NB4 (cell line): ENCODE results near the gene DNHD1.
A peak's percentile ranks its signal among the peaks of the same experiment; 100 is the strongest.

Source experiments
- DNase-seq: peaks from one replicate; pipeline ENCODE4 v3.0.0; 2010; ENCODE audit warnings: low read depth
- H3K4me3 ChIP-seq: one replicate; pipeline ENCODE4 v1.5.1; 2011; ENCODE audit warnings: mild to moderate bottlenecking, low read depth, low read length, moderate library complexity
- CTCF ChIP-seq: IDR thresholded peaks from one replicate; pipeline ENCODE4 v1.5.1; 2012; ENCODE audit warnings: low read depth, low read length
- MAX ChIP-seq: IDR thresholded peaks from 2 replicates; pipeline ENCODE4 v1.6.1; 2011; ENCODE audit warnings: low read depth, low read length
- MYC ChIP-seq: IDR thresholded peaks from 2 replicates; pipeline ENCODE4 v1.6.1; 2011; ENCODE audit warnings: low read depth, low read length
- POLR2A ChIP-seq: IDR thresholded peaks from 2 replicates; pipeline ENCODE4 v1.6.1; 2011; ENCODE audit warnings: mild to moderate bottlenecking; ENCODE audit not compliant: insufficient read length; ENCODE audit errors: extremely low read depth

The DNHD1 gene

GRCh38 chr11:6476571-6476970 is 20.5 kb upstream of the DNHD1 start:
- H3K4me3 ChIP-seq = no peak overlapping the region
- TF ChIP-seq POLR2A = no peak
- TF ChIP-seq CTCF = no peak
- TF ChIP-seq MYC = no peak
- TF ChIP-seq MAX = no peak
- no peak for DNase-seq

DNA sequence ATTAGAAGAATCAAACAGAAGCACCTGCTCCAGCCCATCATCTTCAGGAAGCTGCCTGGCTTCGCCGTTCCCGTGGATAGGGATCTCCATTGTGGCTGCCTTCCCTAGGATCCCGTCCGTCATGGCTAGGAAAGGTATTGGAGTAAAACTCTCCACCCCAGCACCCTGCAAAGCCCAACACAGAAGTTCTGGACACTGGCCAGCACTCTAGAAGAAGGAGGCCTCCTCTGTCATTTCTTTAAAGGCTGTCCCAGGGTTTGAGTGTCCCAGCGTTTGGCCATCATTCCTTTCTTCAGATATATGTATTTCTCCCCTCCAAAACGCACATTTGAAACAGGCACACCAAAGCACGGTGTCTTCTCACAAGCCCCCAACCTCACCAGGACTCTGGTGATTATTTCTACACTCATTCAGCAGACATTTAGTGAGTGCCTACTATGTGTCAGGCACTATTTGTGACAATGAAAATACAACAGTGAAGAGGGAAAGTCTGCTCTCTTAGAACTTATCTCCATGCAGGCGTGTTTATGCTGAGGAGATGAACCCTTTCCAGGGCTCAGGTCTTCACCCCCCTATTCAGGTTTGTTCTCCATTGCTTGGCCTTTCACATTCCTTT is 16.7 kb upstream of the DNHD1 start:
- TF ChIP-seq MAX = no peak
- TF ChIP-seq CTCF = no peak
- TF ChIP-seq POLR2A = no peak
- no peak for TF ChIP-seq MYC
- DNase-seq = no peak
- H3K4me3 ChIP-seq = peak overlapping the region; percentile 99

DNA sequence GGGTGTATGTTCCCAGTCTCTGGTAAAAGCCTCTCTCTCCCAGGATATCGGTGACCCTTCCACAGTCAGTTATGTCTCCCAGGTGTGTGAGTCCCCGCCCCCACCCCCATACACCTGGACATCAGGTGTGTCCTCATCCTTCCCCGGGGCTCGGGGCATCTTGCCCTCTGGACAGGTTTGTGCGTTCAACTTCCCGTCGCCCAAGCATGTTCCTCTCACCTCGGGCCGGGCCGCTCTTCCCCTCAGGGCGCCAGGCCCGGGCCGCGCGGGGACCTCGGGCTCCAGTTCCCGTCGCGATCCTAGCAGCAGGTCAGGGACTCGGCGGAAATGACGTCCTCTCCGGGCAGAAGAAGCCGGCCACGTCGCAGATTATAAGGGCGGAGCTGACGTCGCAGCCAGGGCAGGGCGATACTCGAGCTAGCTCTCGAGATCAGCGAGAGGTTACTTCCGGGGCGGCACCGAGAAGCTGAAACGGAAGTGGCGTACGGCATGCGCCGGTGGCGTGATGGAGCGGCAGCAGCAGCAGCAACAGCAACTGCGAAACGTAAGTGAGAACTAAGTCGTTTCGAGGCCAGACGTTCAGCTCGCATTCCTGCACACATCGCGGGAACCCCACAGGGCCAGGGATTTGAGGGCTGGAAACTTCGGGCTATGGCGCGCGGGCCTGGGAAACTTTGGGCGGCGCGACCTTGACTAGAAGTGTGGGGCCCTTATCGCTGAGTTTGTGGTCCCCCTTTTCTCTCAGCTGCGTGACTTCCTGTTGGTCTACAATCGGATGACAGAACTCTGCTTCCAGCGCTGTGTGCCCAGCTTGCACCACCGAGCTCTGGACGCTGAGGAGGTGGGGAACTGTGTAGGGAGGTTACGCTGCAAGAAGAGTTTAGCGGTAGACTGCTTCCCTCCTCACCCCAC is 15.8 kb upstream of the DNHD1 start, which contains the start of the genes ARFIP2 and TIMM10B:
ARFIP2 (minus strand) TSS at position 320 of the 912 bp plus-strand sequence. CDS start 910 bp downstream, outside the sequence.
TIMM10B (plus strand) TSS at position 490 of the 912 bp plus-strand sequence; CDS start at position 506, 16 bp downstream.
- TF ChIP-seq MAX (peak; percentile 80), POLR2A (peak; percentile 91), CTCF (no peak), MYC (peak; percentile 82)
- peak; percentile 97 for DNase-seq
- H3K4me3 ChIP-seq = peak within 1 kb of the TSS; percentile 99

DNA sequence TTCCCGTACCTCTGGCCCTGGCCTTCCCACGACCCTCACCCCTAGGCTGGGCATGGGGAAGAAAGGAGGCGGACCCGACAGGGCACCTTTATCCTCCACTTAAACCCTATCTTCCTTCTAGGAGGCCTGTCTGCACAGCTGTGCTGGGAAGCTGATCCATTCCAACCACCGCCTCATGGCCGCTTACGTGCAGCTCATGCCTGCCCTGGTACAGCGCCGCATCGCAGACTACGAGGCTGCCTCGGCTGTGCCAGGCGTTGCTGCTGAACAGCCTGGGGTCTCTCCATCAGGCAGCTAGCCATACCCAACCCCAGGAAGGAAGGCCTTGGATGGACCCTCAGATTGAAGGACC is 15.2 kb upstream of the DNHD1 start:
- DNase-seq = no peak
- TF ChIP-seq MAX (no peak), POLR2A (no peak), MYC (no peak), CTCF (no peak)
- peak overlapping the region; percentile 99 for H3K4me3 ChIP-seq

DNA sequence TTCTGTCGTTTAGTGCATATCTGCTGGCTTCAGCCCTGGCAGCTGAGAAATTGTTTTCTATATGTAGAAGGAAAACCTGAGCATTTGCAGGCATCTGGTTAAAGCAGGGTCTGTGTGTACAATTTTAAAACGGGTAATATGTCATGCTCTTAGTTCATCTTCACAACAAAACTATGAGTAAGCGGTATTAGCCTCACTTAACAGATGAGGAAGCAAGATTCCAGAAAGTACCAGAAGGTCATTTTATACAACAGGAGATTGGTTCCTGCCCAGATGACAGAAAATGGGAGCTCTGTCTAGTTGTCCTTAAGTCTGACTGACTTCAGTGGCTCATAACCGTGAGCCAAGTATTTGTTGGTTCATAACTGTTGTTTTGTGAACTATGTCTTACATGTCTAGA is 14.6 kb upstream of the DNHD1 start:
- H3K4me3 ChIP-seq = peak overlapping the region; percentile 99
- no peak for DNase-seq
- TF ChIP-seq MYC (no peak), POLR2A (no peak), MAX (no peak), CTCF (no peak)
